Trophoblast cell (in vitro differentiated cells and primary cell): Measurements from ENCODE around the gene WNT5A.

Source experiments
- DNase-seq, 2 donors: peaks; one replicate each; pipeline ENCODE4 v3.0.0-alpha.2; 2016
- H2AFZ ChIP-seq: 2 replicates; pipeline ENCODE4 v1.6.1; 2013; ENCODE audit warnings: low read length, moderate library complexity, mild to moderate bottlenecking; ENCODE audit not compliant: insufficient read depth, poor library complexity
- H2AK5ac ChIP-seq: 2 replicates; pipeline ENCODE4 v1.6.1; 2013; ENCODE audit warnings: mild to moderate bottlenecking, low read length
- H2BK120ac ChIP-seq: 2 replicates; pipeline ENCODE4 v1.6.1; 2013; ENCODE audit warnings: low read length, mild to moderate bottlenecking, moderate library complexity; ENCODE audit not compliant: insufficient read depth, poor library complexity
- H2BK12ac ChIP-seq: 2 replicates; pipeline ENCODE4 v1.6.1; 2013; ENCODE audit warnings: mild to moderate bottlenecking, low read length, moderate library complexity
- H2BK5ac ChIP-seq: 2 replicates; pipeline ENCODE4 v1.6.1; 2013; ENCODE audit warnings: low read length, low read depth, moderate library complexity, mild to moderate bottlenecking; ENCODE audit not compliant: poor library complexity
- H3K14ac ChIP-seq: 2 replicates; pipeline ENCODE4 v1.6.1; 2013; ENCODE audit warnings: mild to moderate bottlenecking, low read length
- H3K18ac ChIP-seq: 2 replicates; pipeline ENCODE4 v1.6.1; 2013; ENCODE audit warnings: mild to moderate bottlenecking, low read length
- H3K23ac ChIP-seq: 2 replicates; pipeline ENCODE4 v1.6.1; 2013; ENCODE audit warnings: low read length
- H3K27ac ChIP-seq: 2 replicates; pipeline ENCODE4 v1.5.1; 2013; ENCODE audit warnings: low read depth, mild to moderate bottlenecking, inconsistent platforms, low read length, moderate library complexity
- H3K27me3 ChIP-seq: 2 replicates; pipeline ENCODE4 v1.6.1; 2013; ENCODE audit warnings: inconsistent platforms, mild to moderate bottlenecking, low read length, moderate library complexity; ENCODE audit not compliant: insufficient read depth
- H3K36me3 ChIP-seq, 2 experiments: 1 replicate in 1 of 2; 2 replicates in 1 of 2; pipeline ENCODE4 v1.6.1; 2013; ENCODE audit warnings: low read length in 2 of 2, mild to moderate bottlenecking in 2 of 2, moderate library complexity in 1 of 2; ENCODE audit not compliant: insufficient read depth in 2 of 2, control insufficient read depth in 1 of 2
- H3K4ac ChIP-seq: 2 replicates; pipeline ENCODE4 v1.6.1; 2013; ENCODE audit warnings: low read depth, mild to moderate bottlenecking, low read length, moderate library complexity
- H3K4me1 ChIP-seq, 2 experiments: 1 replicate in 1 of 2; 2 replicates in 1 of 2; pipeline ENCODE4 v1.6.1; 2013; ENCODE audit warnings: low read length in 2 of 2, mild to moderate bottlenecking in 2 of 2, moderate library complexity in 1 of 2; ENCODE audit not compliant: insufficient read depth in 2 of 2, control insufficient read depth in 1 of 2
- H3K4me2 ChIP-seq: 2 replicates; pipeline ENCODE4 v1.6.1; 2013; ENCODE audit warnings: inconsistent platforms, mild to moderate bottlenecking, low read length, moderate library complexity
- H3K4me3 ChIP-seq: 2 replicates; pipeline ENCODE4 v1.5.1; 2013; ENCODE audit warnings: mild to moderate bottlenecking, low read depth, low read length, inconsistent platforms
- H3K79me1 ChIP-seq: one replicate; pipeline ENCODE4 v1.6.1; 2013; ENCODE audit warnings: low read length
- H3K79me2 ChIP-seq: 2 replicates; pipeline ENCODE4 v1.6.1; 2013; ENCODE audit warnings: low read length, mild to moderate bottlenecking; ENCODE audit not compliant: control insufficient read depth, insufficient read depth, poor library complexity
- H3K9ac ChIP-seq: 2 replicates; pipeline ENCODE4 v1.6.1; 2013; ENCODE audit warnings: mild to moderate bottlenecking, low read length
- H3K9me3 ChIP-seq: 2 replicates; pipeline ENCODE4 v1.6.1; 2013; ENCODE audit warnings: low read depth, mild to moderate bottlenecking, control low read depth, inconsistent platforms, low read length; ENCODE audit not compliant: insufficient read depth
- H4K12ac ChIP-seq: 2 replicates; pipeline ENCODE4 v1.6.1; 2013; ENCODE audit warnings: low read depth, mild to moderate bottlenecking, low read length, moderate library complexity
- H4K8ac ChIP-seq: 2 replicates; pipeline ENCODE4 v1.6.1; 2013; ENCODE audit warnings: low read depth, mild to moderate bottlenecking, low read length, moderate library complexity
- H4K91ac ChIP-seq: one replicate; pipeline ENCODE4 v1.6.1; 2013; ENCODE audit warnings: low read depth, mild to moderate bottlenecking, low read length, moderate library complexity
- WGBS: extraction: QIAGEN DNeasy Blood & Tissue Kit; methylation state at CpG from one replicate; pipeline ENCODE4 v1.1.7; 2013; ENCODE audit warnings: missing lambda C conversion rate; ENCODE audit not compliant: insufficient read length, insufficient coverage; ENCODE audit errors: extremely low coverage; 5-methylcytosine and 5-hydroxymethylcytosine counted together

Gene WNT5A

DNA sequence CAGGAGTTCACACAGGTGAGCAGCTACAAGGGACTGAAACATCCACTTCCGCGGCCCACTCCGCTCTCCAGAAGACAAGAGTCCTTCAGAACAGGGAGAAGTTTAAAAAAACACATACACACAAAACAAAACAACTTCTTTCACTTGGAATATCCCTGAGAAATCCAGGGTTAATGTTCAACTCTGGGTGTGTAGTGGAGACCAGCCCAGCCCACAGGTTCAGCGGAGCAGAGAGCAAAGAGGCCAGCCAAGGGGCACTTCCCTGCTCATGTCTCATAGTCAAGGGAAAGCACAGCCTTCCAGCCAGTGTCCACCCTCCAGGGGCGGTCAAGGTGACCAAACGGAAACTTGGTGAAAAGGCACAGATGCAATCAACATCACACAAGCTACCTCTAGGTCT, 41.6 kb downstream of the WNT5A start:
- Histone ChIP-seq H2AK5ac (no peak overlapping the region), H3K18ac (no peak overlapping the region), H2BK12ac (no peak overlapping the region), H3K4me3 (no peak overlapping the region), H3K4me1 (peaks cover 4 to 9% of the 10 kb centered on the region in 2 experiments), H3K9ac (no peak overlapping the region), H3K9me3 (no peaks in the 10 kb centered on the region), H2BK120ac (no peak overlapping the region), H3K4me2 (no peak overlapping the region), H2BK5ac (no peak overlapping the region), H4K91ac (no peak overlapping the region), H4K8ac (no peak overlapping the region), H3K4ac (no peak overlapping the region), H3K27ac (no peak overlapping the region), H2AFZ (no peak overlapping the region), H3K79me2 (no peaks in the 10 kb centered on the region), H3K27me3 (no peaks in the 10 kb centered on the region), H4K12ac (no peak overlapping the region), H3K79me1 (peaks cover 4% of the 10 kb centered on the region), H3K23ac (no peak overlapping the region), H3K36me3 (no peaks in the 10 kb centered on the region), H3K14ac (no peak overlapping the region)
- no peak for DNase-seq
- no CpG with 5 or more reads among the region's 6 CpGs for WGBS

DNA sequence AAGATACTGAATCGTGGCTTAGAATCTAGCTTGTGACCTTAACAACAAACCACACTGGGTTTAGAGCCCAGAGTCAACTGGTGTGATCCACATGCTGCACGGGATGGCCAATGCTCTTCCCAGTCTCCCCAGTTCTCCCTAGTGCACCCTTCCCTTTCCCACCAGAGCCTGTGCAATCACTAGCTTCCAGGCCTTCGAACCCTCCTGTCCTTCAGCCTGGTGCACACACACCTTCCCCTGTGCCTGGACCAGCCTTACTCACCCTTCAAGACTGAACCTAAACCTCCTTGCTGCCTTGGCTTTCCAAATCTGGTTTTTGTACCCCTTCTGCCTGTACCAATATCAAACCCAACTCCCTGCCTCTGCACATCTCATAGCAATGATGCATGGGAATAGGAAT, 43.8 kb downstream of the WNT5A start:
- Histone ChIP-seq H2BK120ac (no peak overlapping the region), H3K9ac (no peak overlapping the region), H3K14ac (no peak overlapping the region), H3K18ac (no peak overlapping the region), H3K36me3 (no peaks in the 10 kb centered on the region), H3K4ac (no peak overlapping the region), H3K79me1 (peaks cover 4% of the 10 kb centered on the region), H2AFZ (no peak overlapping the region), H3K4me2 (no peak overlapping the region), H3K27me3 (no peaks in the 10 kb centered on the region), H3K4me3 (no peak overlapping the region), H3K23ac (peak overlapping the region; percentile 1), H3K4me1 (peaks cover 4 to 9% of the 10 kb centered on the region in 2 experiments), H4K8ac (no peak overlapping the region), H3K9me3 (no peaks in the 10 kb centered on the region), H3K79me2 (no peaks in the 10 kb centered on the region), H2BK5ac (no peak overlapping the region), H4K91ac (no peak overlapping the region), H4K12ac (no peak overlapping the region), H2BK12ac (no peak overlapping the region), H3K27ac (no peak overlapping the region), H2AK5ac (no peak overlapping the region)
- WGBS = no CpG with 5 or more reads among the region's 3 CpGs
- no peak for DNase-seq

DNA sequence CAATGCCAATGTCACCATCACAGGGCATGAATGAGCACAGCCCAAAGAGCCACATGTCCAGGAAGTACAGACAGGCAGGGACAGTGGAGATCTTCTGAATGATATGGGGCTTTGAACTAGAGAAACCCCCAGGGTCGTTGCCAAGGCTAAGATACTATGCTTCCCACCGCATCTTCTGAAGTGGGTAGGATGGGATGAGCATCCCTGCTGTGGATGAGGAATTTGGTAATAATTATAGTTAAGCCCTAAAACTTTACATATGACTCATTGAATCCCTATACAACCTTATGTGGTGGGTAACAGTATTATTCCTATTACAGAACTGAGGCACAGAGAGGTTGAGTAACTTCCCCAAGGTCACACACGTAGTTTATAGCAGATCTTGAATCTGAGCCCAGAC, 44.2 kb downstream of the WNT5A start:
- no peak for DNase-seq
- Histone ChIP-seq H4K12ac (no peak overlapping the region), H3K79me2 (no peaks in the 10 kb centered on the region), H2AK5ac (no peak overlapping the region), H2BK120ac (no peak overlapping the region), H4K8ac (no peak overlapping the region), H3K27me3 (no peaks in the 10 kb centered on the region), H3K36me3 (no peaks in the 10 kb centered on the region), H3K4ac (no peak overlapping the region), H3K23ac (no peak overlapping the region), H3K18ac (no peak overlapping the region), H3K9me3 (peaks cover 3% of the 10 kb centered on the region), H3K4me2 (no peak overlapping the region), H3K27ac (no peak overlapping the region), H4K91ac (no peak overlapping the region), H3K79me1 (peaks cover 4% of the 10 kb centered on the region), H3K4me3 (no peak overlapping the region), H2BK12ac (no peak overlapping the region), H2BK5ac (no peak overlapping the region), H3K4me1 (peaks cover 4 to 9% of the 10 kb centered on the region in 2 experiments), H3K14ac (no peak overlapping the region), H3K9ac (no peak overlapping the region), H2AFZ (no peak overlapping the region)
- no CpG with 5 or more reads among the region's 3 CpGs for WGBS

GRCh38 chr3:55441499-55441898, 45.6 kb downstream of the WNT5A start:
- no peak overlapping the region for H4K12ac ChIP-seq
- no peak overlapping the region for H3K27ac ChIP-seq
- H3K14ac ChIP-seq = no peak overlapping the region
- H3K27me3 ChIP-seq = no peaks in the 10 kb centered on the region
- no peak overlapping the region for H3K4me2 ChIP-seq
- H3K36me3 ChIP-seq = no peaks in the 10 kb centered on the region
- H2BK120ac ChIP-seq = no peak overlapping the region
- no CpG with 5 or more reads among the region's 4 CpGs for WGBS
- no peak overlapping the region for H3K18ac ChIP-seq
- no peak overlapping the region for H3K4ac ChIP-seq
- no peak for DNase-seq
- H3K4me1 ChIP-seq = peaks cover 0 to 3% of the 10 kb centered on the region in 2 experiments
- peaks cover 3% of the 10 kb centered on the region for H3K9me3 ChIP-seq
- H3K79me1 ChIP-seq = peaks cover 2% of the 10 kb centered on the region
- H4K8ac ChIP-seq = no peak overlapping the region
- H3K4me3 ChIP-seq = no peak overlapping the region
- H3K79me2 ChIP-seq = no peaks in the 10 kb centered on the region
- no peak overlapping the region for H2BK12ac ChIP-seq
- no peak overlapping the region for H3K9ac ChIP-seq
- no peak overlapping the region for H2AK5ac ChIP-seq
- H2BK5ac ChIP-seq = no peak overlapping the region
- H4K91ac ChIP-seq = no peak overlapping the region
- no peak overlapping the region for H3K23ac ChIP-seq
- H2AFZ ChIP-seq = no peak overlapping the region
